ENCODE measurements around the gene ERC2.

DNA sequence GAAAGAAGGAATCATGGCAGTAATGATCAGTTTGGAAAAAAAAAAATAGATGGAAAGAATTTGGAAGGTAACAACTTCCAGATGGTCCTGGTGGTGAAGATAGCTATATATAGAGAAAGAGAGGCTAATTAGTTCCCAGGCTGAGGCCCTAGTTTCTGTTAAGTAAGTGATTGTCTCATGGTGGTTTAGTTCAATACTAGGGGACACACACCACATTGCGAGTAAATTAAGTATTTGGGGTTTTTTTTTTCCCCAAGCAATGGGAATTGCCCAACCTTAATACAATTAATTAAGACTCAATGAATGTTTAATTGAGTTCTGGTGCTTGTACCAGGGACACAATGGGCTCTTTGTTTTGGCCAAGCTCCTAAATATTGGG is 837.4 kb downstream of the ERC2 start:
- TF ChIP-seq, protein P1, sequence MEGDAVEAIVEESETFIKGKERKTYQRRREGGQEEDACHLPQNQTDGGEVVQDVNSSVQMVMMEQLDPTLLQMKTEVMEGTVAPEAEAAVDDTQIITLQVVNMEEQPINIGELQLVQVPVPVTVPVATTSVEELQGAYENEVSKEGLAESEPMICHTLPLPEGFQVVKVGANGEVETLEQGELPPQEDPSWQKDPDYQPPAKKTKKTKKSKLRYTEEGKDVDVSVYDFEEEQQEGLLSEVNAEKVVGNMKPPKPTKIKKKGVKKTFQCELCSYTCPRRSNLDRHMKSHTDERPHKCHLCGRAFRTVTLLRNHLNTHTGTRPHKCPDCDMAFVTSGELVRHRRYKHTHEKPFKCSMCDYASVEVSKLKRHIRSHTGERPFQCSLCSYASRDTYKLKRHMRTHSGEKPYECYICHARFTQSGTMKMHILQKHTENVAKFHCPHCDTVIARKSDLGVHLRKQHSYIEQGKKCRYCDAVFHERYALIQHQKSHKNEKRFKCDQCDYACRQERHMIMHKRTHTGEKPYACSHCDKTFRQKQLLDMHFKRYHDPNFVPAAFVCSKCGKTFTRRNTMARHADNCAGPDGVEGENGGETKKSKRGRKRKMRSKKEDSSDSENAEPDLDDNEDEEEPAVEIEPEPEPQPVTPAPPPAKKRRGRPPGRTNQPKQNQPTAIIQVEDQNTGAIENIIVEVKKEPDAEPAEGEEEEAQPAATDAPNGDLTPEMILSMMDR (IDR thresholded peaks at IDR 0.05; ENCODE audit: extremely low read depth in 1 of 2, insufficient read depth in 1 of 2, low read depth in 1 of 2, low read length in 2 of 2), result no peak
- TF ChIP-seq EZH2 (IDR thresholded peaks at IDR 0.05; ENCODE audit: borderline replicate concordance, low read depth, low read length, severe bottlenecking), result no peak
- no peak for TF ChIP-seq GATA2 (IDR thresholded peaks at IDR 0.05; ENCODE audit: insufficient read depth, insufficient read length, low read depth, low read length)
- TF ChIP-seq POLR2A (IDR thresholded peaks at IDR 0.05; ENCODE audit: low read depth, low read length), result no peak
- no peak for TF ChIP-seq MYC (IDR thresholded peaks at IDR 0.05; ENCODE audit: low read depth, low read length)
- no peak for TF ChIP-seq JUN (IDR thresholded peaks at IDR 0.05; ENCODE audit: borderline replicate concordance, insufficient read depth, insufficient read length, low read depth)
